Measurements from ENCODE around the gene ARHGEF17. TPM values are rescaled to one million over a fixed set of nuclear protein-coding genes. Genes with fewer than 3 reads are reported as not detected.

Gene ARHGEF17
- total RNA-seq, 4 donors from 2014 or later = 54.0 to 125 (median 61.4) TPM

- DNase-seq = no peak
- intact Hi-C loops (cut with DNase I) = no loop called here
- TF ChIP-seq POLR2A (IDR thresholded peaks at IDR 0.05) = no peak
- TF ChIP-seq CTCF (IDR thresholded peaks at IDR 0.05) = no peak
Observed at GRCh38 chr11:73403541-73403940, 95.5 kb downstream of the ARHGEF17 start.

GRCh38 chr11:73404048-73404447 is 96.0 kb downstream of the ARHGEF17 start:
- no peaks in the 10 kb centered on the region for H3K27me3 ChIP-seq
- H3K9me3 ChIP-seq = no peaks in the 10 kb centered on the region
- intact Hi-C loops (cut with DNase I) = no loop called here
- no peak overlapping the region for H3K4me3 ChIP-seq (replicated peaks in 1 of 3)
- peak; percentile 73 to 79 for DNase-seq
- peaks cover 0 to 6% of the 10 kb centered on the region in 2 donors for H3K36me3 ChIP-seq
- no peak overlapping the region for H3K27ac ChIP-seq
- WGBS, 2 donors = 58 to 63% methylated on average over 4 of the region's 4 CpGs
- TF ChIP-seq CTCF (IDR thresholded peaks at IDR 0.05) = peak in 5 of 6 experiments; percentile 58 to 82 (median 77)
- TF ChIP-seq POLR2A (IDR thresholded peaks at IDR 0.05) = no peak
- H3K4me1 ChIP-seq = no peaks in the 10 kb centered on the region

More at GRCh38 chr11:73403541-73403940, 95.5 kb downstream of the ARHGEF17 start:
- Histone ChIP-seq H3K4me3 (replicated peaks in 1 of 3) (no peak overlapping the region), H3K27ac (no peak overlapping the region), H3K4me1 (no peaks in the 10 kb centered on the region), H3K9me3 (no peaks in the 10 kb centered on the region), H3K36me3 (peaks cover 0 to 6% of the 10 kb centered on the region in 2 donors), H3K27me3 (no peaks in the 10 kb centered on the region)
- 89 to 99% methylated on average over 5 of the region's 5 CpGs for WGBS, 2 donors

- TF ChIP-seq POLR2A (IDR thresholded peaks at IDR 0.05) (no peak), CTCF (IDR thresholded peaks at IDR 0.05) (no peak)
- DNase-seq = no peak
Observed at GRCh38 chr11:73404506-73405145, 96.5 kb downstream of the ARHGEF17 start.

GRCh38 chr11:73405146-73405510 is 97.1 kb downstream of the ARHGEF17 start:
- Histone ChIP-seq H3K27me3 (no peaks in the 10 kb centered on the region), H3K36me3 (peaks cover 0 to 6% of the 10 kb centered on the region in 2 donors), H3K27ac (no peak overlapping the region), H3K4me1 (no peaks in the 10 kb centered on the region), H3K4me3 (replicated peaks in 1 of 3) (no peak overlapping the region), H3K9me3 (no peaks in the 10 kb centered on the region)
- intact Hi-C loops (cut with DNase I) = no loop called here
- DNase-seq = no peak
- TF ChIP-seq CTCF (IDR thresholded peaks at IDR 0.05) = no peak
- no peak for TF ChIP-seq POLR2A (IDR thresholded peaks at IDR 0.05)
- WGBS, 2 donors = 93 to 95% methylated on average over 8 of the region's 8 CpGs

More at GRCh38 chr11:73404506-73405145, 96.5 kb downstream of the ARHGEF17 start:
- WGBS, 2 donors = 73 to 78% methylated on average over 5 of the region's 5 CpGs
- Histone ChIP-seq H3K27me3 (no peaks in the 10 kb centered on the region), H3K4me3 (replicated peaks in 1 of 3) (no peak overlapping the region), H3K36me3 (peaks cover 0 to 6% of the 10 kb centered on the region in 2 donors), H3K27ac (no peak overlapping the region), H3K4me1 (no peaks in the 10 kb centered on the region), H3K9me3 (no peaks in the 10 kb centered on the region)
- intact Hi-C loops (cut with DNase I) = no loop called here

GRCh38 chr11:73406131-73406530 is 98.1 kb downstream of the ARHGEF17 start:
- intact Hi-C loops (cut with DNase I) = no loop called here
- peaks cover 0 to 6% of the 10 kb centered on the region in 2 donors for H3K36me3 ChIP-seq

More at GRCh38 chr11:73406131-73406530, 98.1 kb downstream of the ARHGEF17 start:
- 73 to 100% methylated on average over 1 of the region's 1 CpG for WGBS, 2 donors
- TF ChIP-seq POLR2A (IDR thresholded peaks at IDR 0.05) (no peak), CTCF (IDR thresholded peaks at IDR 0.05) (no peak)
- DNase-seq = no peak
- no peaks in the 10 kb centered on the region for H3K4me1 ChIP-seq
- no peak overlapping the region for H3K4me3 ChIP-seq (replicated peaks in 1 of 3)
- no peak overlapping the region for H3K27ac ChIP-seq
- no peaks in the 10 kb centered on the region for H3K9me3 ChIP-seq
- no peaks in the 10 kb centered on the region for H3K27me3 ChIP-seq

Measured in thyroid gland (tissue), 4 donors.